ENCODE data around the gene INHA.

INHA gene

GRCh38 chr2:219551441-219552381, 20.4 kb upstream of the INHA start:
- peak; percentile 70 for ATAC-seq
- TF ChIP-seq ZFP3 (CRISPR knock-in tag; IDR thresholded peaks at IDR 0.05) (no peak), ZNF565 (CRISPR knock-in tag; conservative IDR thresholded peaks at IDR 0.05; ENCODE audit: low read depth) (no peak), CSDC2 (CRISPR knock-in tag; IDR thresholded peaks at IDR 0.05) (no peak), ARNTL (CRISPR knock-in tag; IDR thresholded peaks at IDR 0.05; ENCODE audit: borderline replicate concordance, low read depth) (no peak), BACH2 (CRISPR knock-in tag; IDR thresholded peaks at IDR 0.05; ENCODE audit: borderline replicate concordance) (no peak), OSR1 (CRISPR knock-in tag; IDR thresholded peaks at IDR 0.05) (no peak), RARB (CRISPR knock-in tag; IDR thresholded peaks at IDR 0.05) (no peak), PPARA (CRISPR knock-in tag; IDR thresholded peaks at IDR 0.05; ENCODE audit: borderline replicate concordance) (no peak), SNAI2 (CRISPR knock-in tag; IDR thresholded peaks at IDR 0.05) (no peak), TCF4 (CRISPR knock-in tag; IDR thresholded peaks at IDR 0.05; ENCODE audit: borderline replicate concordance) (no peak), ZNF70 (CRISPR knock-in tag; IDR thresholded peaks at IDR 0.05) (no peak), TOX (CRISPR knock-in tag; IDR thresholded peaks at IDR 0.05; ENCODE audit: borderline replicate concordance) (no peak), ISL1 (CRISPR knock-in tag; IDR thresholded peaks at IDR 0.05) (no peak), CSRNP3 (CRISPR knock-in tag; IDR thresholded peaks at IDR 0.05) (no peak), GLIS3 (CRISPR knock-in tag; IDR thresholded peaks at IDR 0.05) (no peak), CREB5 (CRISPR knock-in tag; IDR thresholded peaks at IDR 0.05; ENCODE audit: low read depth) (no peak), ZNF8 (CRISPR knock-in tag; IDR thresholded peaks at IDR 0.05) (no peak), TSHZ2 (CRISPR knock-in tag; IDR thresholded peaks at IDR 0.05) (no peak)

- ATAC-seq = peak; percentile 91
- TF ChIP-seq ARNTL (CRISPR knock-in tag; IDR thresholded peaks at IDR 0.05; ENCODE audit: borderline replicate concordance, low read depth) (no peak), GLIS3 (CRISPR knock-in tag; IDR thresholded peaks at IDR 0.05) (peak; percentile 10; the same call in 1 of the 2 replicates)
These were observed 19.5 kb upstream of the INHA start for GRCh38 chr2:219552382-219553167.

GRCh38 chr2:219553168-219553417, 19.0 kb upstream of the INHA start:
- no peak for TF ChIP-seq ARNTL (CRISPR knock-in tag; IDR thresholded peaks at IDR 0.05; ENCODE audit: borderline replicate concordance, low read depth)
- no peak for TF ChIP-seq CSRNP3 (CRISPR knock-in tag; IDR thresholded peaks at IDR 0.05)
- no peak for TF ChIP-seq CREB5 (CRISPR knock-in tag; IDR thresholded peaks at IDR 0.05; ENCODE audit: low read depth)
- TF ChIP-seq TSHZ2 (CRISPR knock-in tag; IDR thresholded peaks at IDR 0.05) = no peak
- TF ChIP-seq BACH2 (CRISPR knock-in tag; IDR thresholded peaks at IDR 0.05; ENCODE audit: borderline replicate concordance) = no peak
- ATAC-seq = no peak
